ENCODE results near the gene HAO1. TPM values are rescaled to one million over a fixed set of nuclear protein-coding genes. Genes with fewer than 3 reads are reported as not detected.

HAO1 gene
- total and polyA plus RNA-seq, 9 of the 15 experiments (the other 6 are each of a cell fraction or from before 2014, with no cell fraction given) = not detected

- TF ChIP-seq, protein P1, sequence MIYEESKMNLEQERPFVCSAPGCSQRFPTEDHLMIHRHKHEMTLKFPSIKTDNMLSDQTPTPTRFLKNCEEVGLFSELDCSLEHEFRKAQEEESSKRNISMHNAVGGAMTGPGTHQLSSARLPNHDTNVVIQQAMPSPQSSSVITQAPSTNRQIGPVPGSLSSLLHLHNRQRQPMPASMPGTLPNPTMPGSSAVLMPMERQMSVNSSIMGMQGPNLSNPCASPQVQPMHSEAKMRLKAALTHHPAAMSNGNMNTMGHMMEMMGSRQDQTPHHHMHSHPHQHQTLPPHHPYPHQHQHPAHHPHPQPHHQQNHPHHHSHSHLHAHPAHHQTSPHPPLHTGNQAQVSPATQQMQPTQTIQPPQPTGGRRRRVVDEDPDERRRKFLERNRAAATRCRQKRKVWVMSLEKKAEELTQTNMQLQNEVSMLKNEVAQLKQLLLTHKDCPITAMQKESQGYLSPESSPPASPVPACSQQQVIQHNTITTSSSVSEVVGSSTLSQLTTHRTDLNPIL (CRISPR knock-in tag; IDR thresholded peaks at IDR 0.05) = no peak
- TF ChIP-seq CAMTA2 (CRISPR knock-in tag; conservative IDR thresholded peaks at IDR 0.05) = no peak
- TF ChIP-seq ZNF175 (CRISPR knock-in tag; IDR thresholded peaks at IDR 0.05; ENCODE audit: low read depth) = no peak
- TF ChIP-seq DEAF1 (CRISPR knock-in tag; IDR thresholded peaks at IDR 0.05) = no peak
- TF ChIP-seq CTBP1 (IDR thresholded peaks at IDR 0.05; ENCODE audit: borderline replicate concordance) = no peak
- TF ChIP-seq SP2 (IDR thresholded peaks at IDR 0.05; ENCODE audit: extremely low read depth, low read depth, low read length, poor library complexity, severe bottlenecking) = no peak
These were observed 27.1 kb upstream of the HAO1 start (continued) for GRCh38 chr20:7967199-7967844.

DNA sequence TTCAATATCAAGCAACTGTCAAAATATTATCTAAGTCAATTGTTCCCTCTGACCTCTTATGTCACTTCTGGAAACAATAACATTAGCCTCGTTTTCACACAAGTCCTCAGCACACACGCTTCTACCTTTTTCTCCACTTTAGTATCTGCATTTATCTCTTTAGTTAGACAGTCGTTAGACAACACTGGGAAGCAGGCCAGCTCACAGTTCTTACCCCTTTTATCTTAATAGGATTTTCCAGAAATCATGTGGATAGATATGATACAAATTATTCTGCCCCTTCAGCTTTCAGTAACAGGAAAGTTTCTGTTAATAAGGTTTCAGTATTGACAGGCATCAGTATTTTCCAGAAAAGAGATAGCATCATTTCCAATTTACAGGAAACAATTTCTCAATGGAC is 25.9 kb upstream of the HAO1 start:
- Histone ChIP-seq H3K27me3 (ENCODE audit: control insufficient read depth in 2 of 2, insufficient read depth in 2 of 2, low read length in 2 of 2) (no peaks in the 10 kb centered on the region), H3K4me3 (no peak overlapping the region), H3K4me2 (ENCODE audit: insufficient read depth, low read length) (no peak overlapping the region), H3K9me1 (ENCODE audit: control insufficient read depth, insufficient read depth, low read length) (no peaks in the 10 kb centered on the region), H2AFZ (ENCODE audit: low read depth, low read length) (no peak overlapping the region), H4K20me1 (replicated peaks; ENCODE audit: control insufficient read depth, insufficient read depth, low read length) (no peaks in the 10 kb centered on the region), H3K36me3 (ENCODE audit: control insufficient read depth, insufficient read depth, low read length) (no peaks in the 10 kb centered on the region), H3K9me3 (replicated peaks; ENCODE audit: control insufficient read depth, insufficient read depth, low read depth, low read length) (no peaks in the 10 kb centered on the region), H3K4me1 (replicated peaks in 1 of 2; ENCODE audit: control insufficient read depth in 2 of 2, insufficient read depth in 2 of 2, low read length in 2 of 2) (no peaks in the 10 kb centered on the region), H3K9ac (ENCODE audit: insufficient read depth in 1 of 2, low read depth in 2 of 2, low read length in 2 of 2) (no peak overlapping the region), H3K27ac (ENCODE audit: extremely low read depth, low read depth, low read length) (no peak overlapping the region), H3K79me2 (ENCODE audit: control insufficient read depth, insufficient read depth, low read length) (no peaks in the 10 kb centered on the region)
- ChIA-PET CTCF (ENCODE audit: low intra/inter-chr PET ratio) (no interaction called here), POLR2A (no interaction called here)
- FAIRE-seq (no peak), ATAC-seq (no peak), DNase-seq (ENCODE audit: extremely low read depth in 1 of 4, low spot score in 3 of 4) (no peak)
- BruUV-seq (replicated peaks) = no TSS peak
- intact Hi-C loops (cut with micrococcal nuclease) (no loop called here), in situ Hi-C loops (cut with MboI) (no loop called here)
- WGBS (ENCODE audit: insufficient coverage, low coverage, missing lambda C conversion rate) = 0% methylated on average over 3 of the region's 3 CpGs
- no peak for TF ChIP-seq KLF6 (CRISPR knock-in tag; IDR thresholded peaks at IDR 0.05; ENCODE audit: borderline replicate concordance)
- TF ChIP-seq ZBTB34 (CRISPR knock-in tag; IDR thresholded peaks at IDR 0.05) = no peak
- no peak for TF ChIP-seq ASH1L (IDR thresholded peaks at IDR 0.05; ENCODE audit: borderline replicate concordance, low read depth, partially characterized antibody)
- TF ChIP-seq POLR2AphosphoS5 (IDR thresholded peaks at IDR 0.05; ENCODE audit: control insufficient read depth, insufficient read depth, low read depth, low read length) = no peak
- no peak for TF ChIP-seq GATAD2A (IDR thresholded peaks at IDR 0.05)
- no peak for TF ChIP-seq KDM1A (IDR thresholded peaks at IDR 0.05)
- TF ChIP-seq CHD2 (IDR thresholded peaks at IDR 0.05; ENCODE audit: low read depth, low read length) = no peak
- no peak for TF ChIP-seq KAT2B (IDR thresholded peaks at IDR 0.05; ENCODE audit: low read depth, low read length)
- TF ChIP-seq TEAD1 (CRISPR knock-in tag; IDR thresholded peaks at IDR 0.05) = no peak
- no peak for TF ChIP-seq ZNF232 (CRISPR knock-in tag; IDR thresholded peaks at IDR 0.05)
- no peak for TF ChIP-seq NR1H2 (CRISPR knock-in tag; IDR thresholded peaks at IDR 0.05)

Measured in K562 (cell line).